T47D (cell line): Measurements from ENCODE around the gene OR8H1.

Experiments
- DNase-seq, 2 experiments: peaks; one replicate each; pipeline versions ENCODE4 v3.0.0 to v3.0.0-alpha.2; 2011 to 2012; ENCODE audit warnings: low read depth in 1 of 2, low spot score in 1 of 2
- JUND ChIP-seq: IDR thresholded peaks from 2 replicates; pipeline ENCODE4 v1.6.1; 2012; ENCODE audit warnings: low read depth
- in situ Hi-C: cut with HindIII; loops from 2 replicates; pipeline ENCODE4 v1.10.0; 2016; ENCODE audit warnings: low sequenced_read_pairs, low pct_unique_long_range_greater_than_20kb

The OR8H1 gene, protein sequence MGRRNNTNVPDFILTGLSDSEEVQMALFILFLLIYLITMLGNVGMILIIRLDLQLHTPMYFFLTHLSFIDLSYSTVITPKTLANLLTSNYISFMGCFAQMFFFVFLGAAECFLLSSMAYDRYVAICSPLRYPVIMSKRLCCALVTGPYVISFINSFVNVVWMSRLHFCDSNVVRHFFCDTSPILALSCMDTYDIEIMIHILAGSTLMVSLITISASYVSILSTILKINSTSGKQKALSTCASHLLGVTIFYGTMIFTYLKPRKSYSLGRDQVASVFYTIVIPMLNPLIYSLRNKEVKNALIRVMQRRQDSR

DNA sequence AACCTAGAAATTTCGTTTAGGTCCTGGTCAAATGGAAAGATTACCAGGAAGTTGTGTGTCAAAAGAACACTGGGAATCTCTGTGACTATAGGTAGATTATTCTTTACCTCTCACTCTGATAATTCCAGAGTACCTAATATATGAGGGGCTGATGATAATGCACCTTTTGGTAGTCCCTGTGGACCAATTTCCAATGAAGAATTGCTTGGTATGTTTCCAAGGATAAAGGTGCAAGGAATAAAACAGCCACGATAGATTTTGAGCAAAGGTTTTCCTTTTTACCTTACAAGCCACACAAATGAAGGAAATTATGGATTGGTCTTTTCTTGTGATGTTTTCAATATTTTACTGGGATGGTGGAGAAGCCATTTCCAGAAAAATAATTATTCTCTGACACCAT is at the start of gene OR8H1:
Gene OR8H1 (minus strand): TSS at position 101 of the 400 bp plus-strand sequence. CDS start 1,192 bp downstream, outside the sequence.
- in situ Hi-C loops: no loop called here
- no peak for TF ChIP-seq JUND
- DNase-seq: no peak

DNA sequence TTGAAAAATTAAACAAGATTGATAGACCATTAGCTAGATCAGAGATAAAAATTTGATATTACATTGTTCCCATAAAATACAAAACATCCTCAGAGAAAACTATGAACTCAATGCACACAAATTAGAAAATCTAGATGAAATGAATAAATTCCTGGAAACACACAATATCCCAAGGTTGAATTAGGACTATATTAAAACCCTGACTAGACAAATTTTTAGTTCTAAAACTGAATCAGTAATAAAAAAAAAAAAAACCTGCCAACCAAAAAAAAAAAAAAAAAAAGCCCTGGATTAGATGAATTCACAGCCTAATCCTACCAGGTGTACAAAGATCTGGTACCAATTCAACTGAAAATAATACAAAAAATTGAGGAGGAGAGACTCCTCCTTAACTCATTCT is 48.2 kb upstream of the OR8H1 start:
- in situ Hi-C loops: no loop called here
- DNase-seq: no peak
- TF ChIP-seq JUND: no peak

DNA sequence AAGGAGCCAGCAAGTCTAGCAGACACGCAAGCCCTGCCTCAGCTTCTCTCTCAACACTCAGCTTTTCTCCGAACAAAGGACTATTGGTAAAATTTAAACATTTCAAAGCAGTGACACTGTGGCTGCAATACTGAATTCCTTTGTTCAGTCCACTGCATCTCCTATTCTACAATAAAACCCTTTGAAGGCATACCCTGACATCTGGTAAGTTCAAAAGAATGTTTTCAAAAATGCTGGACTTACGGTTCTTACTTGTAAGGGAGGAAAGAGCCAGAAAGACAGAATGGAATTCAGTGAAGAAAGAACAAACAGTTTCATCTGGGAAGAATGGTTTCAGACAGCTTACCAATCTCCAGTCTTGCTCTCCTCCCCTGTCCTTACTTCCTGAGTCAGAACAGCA is 41.1 kb upstream of the OR8H1 start:
- in situ Hi-C loops: no loop called here
- no peak for DNase-seq
- TF ChIP-seq JUND: no peak

DNA sequence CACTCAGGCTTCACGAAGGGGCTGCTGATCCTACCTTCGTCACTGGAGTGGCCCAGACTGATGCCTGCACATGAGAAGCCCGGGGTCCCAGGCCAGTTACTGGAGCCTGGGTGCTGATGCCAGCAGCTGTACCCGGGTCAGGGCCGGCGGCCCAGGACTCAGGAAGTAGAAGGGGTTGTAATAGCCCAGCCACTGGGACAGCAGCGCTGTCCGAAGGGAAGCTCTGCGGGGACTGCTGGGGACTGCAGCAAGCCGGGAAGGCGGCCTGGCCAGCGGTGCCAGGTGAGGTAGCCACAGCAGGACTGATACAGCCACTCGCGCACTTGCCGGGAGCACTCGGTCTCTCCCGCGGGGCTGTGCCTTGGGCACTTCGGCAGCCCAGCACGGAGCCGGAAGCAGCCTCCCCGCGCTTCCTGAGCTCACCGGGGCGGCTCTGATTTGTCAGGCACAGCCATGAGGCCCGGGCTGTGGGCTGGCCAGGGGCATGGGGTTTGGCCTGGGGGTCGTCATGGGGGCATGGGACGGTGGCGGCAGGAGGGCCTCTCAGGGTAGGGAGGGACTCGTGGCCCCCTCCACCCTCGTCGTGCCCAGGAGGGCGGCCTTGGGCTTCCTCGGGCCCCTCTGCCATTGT is 39.9 kb upstream of the OR8H1 start:
- in situ Hi-C loops: no loop called here
- TF ChIP-seq JUND: no peak
- DNase-seq: peak; percentile 12 to 24

DNA sequence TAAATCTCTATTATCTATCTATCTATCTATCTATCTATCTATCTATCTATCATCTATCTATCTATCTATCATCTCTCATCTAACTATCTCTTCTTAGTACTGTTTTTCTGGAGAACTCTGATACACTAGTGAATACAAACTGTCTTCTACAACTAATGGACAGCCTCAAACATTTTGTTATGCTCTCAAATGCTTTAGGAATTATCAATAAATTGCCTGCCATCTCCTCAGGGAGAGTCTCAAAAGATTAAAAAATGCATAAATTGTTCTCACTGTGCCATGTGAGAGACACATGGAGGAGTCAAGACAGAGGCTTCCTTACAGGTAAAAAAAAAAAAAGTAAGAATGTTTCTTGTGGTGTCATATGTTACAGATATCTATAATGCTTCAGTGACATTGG is 22.8 kb upstream of the OR8H1 start, which contains the start of gene OR8K3:
Gene OR8K3 (plus strand): TSS at position 301 of the 400 bp plus-strand sequence. CDS start 3,163 bp downstream, outside the sequence.
- in situ Hi-C loops: no loop called here
- no peak for TF ChIP-seq JUND
- DNase-seq: no peak

DNA sequence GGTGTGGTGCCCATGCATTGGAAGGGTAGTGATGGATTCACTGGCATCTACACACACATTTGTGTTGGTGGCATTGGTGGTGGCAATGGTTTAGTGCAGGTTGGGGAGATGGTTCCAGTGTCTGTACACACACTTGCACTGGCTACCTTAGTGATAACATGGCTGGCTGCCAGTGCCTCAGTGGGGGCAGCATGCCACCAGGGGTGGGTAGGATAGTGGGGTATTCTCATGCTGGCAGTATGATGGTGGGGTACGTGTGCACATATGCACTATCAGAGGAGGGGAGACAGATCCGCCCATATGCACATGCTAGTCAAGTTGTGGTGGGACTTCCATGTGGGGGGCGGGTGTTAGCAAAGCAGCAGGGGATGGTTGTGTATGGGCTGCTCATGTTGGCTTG is 15.8 kb upstream of the OR8H1 start:
- in situ Hi-C loops: no loop called here
- DNase-seq: no peak
- TF ChIP-seq JUND: no peak

DNA sequence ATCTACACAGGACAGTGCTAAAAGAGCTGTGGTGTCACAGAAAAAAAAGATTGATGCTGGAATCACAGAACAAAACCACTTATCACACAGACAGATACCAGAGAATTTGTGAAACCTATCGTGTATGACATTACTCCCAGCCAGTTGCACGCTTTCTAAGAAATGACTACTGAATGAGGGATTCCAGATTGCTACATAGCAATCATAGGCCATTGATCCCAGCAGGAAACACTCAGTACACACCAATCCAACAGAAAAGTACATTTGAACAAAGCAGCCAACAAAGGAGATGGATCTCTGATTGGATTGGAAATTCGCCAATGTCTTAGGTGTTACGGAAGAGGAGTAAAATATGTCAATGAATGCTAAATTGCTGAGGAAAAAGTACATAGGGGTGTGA is 4.8 kb upstream of the OR8H1 start:
- in situ Hi-C loops: no loop called here
- no peak for TF ChIP-seq JUND
- DNase-seq: no peak

DNA sequence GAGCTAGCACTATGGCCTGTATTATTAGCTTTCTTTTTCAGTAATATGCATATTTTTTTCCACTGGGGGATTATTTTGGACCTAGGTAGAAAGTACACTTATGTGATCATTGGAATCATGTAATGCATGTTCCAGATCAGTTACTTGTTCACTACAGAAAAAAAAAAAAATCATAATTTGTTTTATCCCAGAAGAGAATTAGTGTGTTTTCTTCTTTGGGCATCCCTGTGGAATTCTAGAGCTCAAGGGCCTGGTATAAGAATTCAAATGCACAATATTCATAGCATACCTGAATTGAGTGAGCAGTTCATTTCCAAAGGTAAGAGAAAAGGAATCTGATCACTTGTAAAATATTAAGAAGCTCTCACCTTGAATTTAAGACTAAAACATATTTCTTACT is 18.2 kb downstream of the OR8H1 start, which contains the start of gene OR5T1:
Gene OR5T1 (plus strand): TSS at position 301 of the 400 bp plus-strand sequence. CDS start 1,485 bp downstream, outside the sequence.
- no peak for TF ChIP-seq JUND
- in situ Hi-C loops: no loop called here

DNA sequence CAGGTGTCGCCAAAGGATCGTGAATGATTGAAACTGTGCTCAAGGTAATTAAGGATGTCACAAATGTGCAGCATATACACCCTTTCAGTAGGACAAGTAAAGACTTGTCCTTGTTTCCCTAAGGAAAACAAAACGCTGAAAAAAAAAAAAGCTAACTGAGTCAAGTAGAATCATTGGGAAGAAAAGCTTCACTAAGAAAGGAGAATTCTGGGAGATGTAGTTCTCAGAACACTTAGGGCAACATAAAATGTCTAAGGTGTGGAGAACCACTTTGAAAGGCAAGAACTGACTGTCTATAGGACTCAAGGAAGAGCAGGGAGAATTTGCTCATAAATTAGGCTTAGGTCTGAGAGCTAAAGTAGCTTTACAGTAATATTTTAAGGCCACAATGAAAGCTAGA is 21.0 kb downstream of the OR8H1 start:
- TF ChIP-seq JUND: no peak
- in situ Hi-C loops: no loop called here
- DNase-seq: peak in 1 of 2 experiments; percentile 17

More for the DNA sequence above, 18.2 kb downstream of the OR8H1 start, which contains the start of gene OR5T1:
- no peak for DNase-seq

DNA sequence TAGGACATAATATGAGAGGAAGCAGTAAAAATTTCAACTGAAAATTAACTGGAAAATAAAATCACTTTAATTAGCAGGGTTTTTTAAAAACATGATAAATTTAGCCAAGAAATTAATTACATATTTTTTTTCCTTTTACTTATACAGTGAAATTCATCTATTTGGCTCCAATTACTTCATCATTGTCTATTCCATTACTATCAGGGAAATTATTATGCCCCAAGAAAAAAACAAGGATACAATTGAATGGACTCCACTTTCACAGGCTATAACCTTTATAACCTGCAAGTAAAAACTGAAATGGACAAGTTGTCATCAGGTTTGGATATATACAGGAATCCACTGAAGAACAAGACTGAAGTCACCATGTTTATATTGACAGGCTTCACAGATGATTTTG is 40.1 kb downstream of the OR8H1 start, which contains the start of gene OR5T3:
Gene OR5T3 (plus strand): TSS at position 301 of the 400 bp plus-strand sequence. CDS start 0 bp downstream, at position 301.
- TF ChIP-seq JUND: no peak
- DNase-seq: no peak
- in situ Hi-C loops: no loop called here
